ENCODE measurements around the gene ITGB1.

The ITGB1 gene

DNA sequence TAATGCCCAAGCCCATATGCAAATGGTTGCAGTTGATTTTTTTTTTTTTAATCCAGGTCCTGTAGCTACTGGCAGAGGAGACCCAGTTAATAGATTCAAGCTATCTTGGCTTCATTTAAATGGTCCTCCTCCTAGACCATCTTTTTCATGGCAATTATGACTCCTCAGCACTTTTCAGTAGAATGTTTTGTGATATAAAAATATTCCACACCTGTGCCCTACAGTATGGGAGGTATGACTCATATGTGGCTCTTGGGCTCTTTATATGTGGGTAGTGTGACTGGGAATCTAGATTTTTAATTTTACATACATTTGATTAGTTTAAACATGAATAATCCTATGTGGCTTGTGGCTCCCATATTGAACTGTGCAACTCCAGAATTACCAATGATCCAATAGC lies 80.1 kb downstream of the ITGB1 start:
- no peak for DNase-seq

DNA sequence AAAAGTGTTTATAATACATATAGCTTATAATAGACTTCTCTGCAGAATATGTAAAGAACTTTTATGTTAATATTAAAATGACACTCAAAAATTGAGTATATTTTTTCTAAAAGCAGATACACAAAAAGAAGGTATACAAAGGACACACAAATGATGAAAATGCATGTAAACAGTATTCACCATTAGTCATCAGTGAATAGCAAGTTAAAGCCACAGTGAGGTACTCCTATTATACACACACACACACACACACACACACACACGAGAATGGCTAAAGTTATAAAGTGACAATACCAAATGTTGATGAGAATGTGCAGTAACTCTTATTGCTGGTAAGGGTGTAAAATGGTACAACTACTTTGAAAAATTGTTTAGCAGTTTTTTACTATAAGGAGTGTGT lies 92.9 kb downstream of the ITGB1 start:
- DNase-seq: no peak

DNA sequence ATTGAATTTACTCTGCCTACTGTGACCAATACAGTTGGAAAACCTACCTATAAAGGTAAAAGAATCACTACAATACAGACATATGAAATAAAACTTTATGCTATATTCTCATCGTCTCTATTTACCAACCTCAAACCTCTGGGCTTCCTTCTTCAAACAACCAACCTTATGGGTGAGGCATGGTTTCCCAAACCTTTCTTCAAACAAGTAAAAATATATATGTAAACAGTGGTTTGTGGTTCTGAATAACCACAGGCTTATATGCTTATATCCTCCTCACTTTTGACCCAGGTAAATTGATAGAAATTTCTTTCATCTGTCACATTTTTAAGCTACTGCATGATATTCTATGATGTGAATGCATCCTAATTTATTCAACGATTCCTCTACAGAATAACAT lies 103.6 kb downstream of the ITGB1 start:
- DNase-seq: no peak

DNA sequence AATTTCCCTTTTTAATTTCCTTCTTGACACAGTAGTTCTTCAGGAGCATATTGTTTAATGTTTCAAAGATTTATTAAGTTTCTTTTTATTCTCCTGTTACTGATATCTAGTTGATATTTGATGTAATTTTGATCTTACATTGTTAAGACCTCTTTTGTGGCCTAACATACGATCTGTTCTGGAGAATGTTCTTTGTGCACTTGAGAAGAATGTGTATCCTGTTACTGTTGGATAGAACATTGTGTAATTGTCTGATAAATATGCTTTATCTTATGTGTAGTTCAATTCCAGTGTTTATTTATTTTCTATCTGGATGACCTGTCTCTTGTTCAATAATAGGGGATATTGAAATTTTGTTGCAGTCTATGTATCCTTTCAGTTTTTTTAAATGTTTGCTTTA lies 106.7 kb downstream of the ITGB1 start:
- no peak for DNase-seq
